Ovary (tissue), 3 donors: Measurements from ENCODE around the gene CDH16.

Experiments used
- CTCF ChIP-seq, 3 donors: fragments of 450-650 bp in 2 of 3; fragments of 200-600 bp in 1 of 3; IDR thresholded peaks; one replicate each; pipeline versions ENCODE4 v1.5.1 to v1.8.0; 2016 to 2022; ENCODE audit warnings: antibody characterized with exemption in 3 of 3, mild to moderate bottlenecking in 1 of 3
- EP300 ChIP-seq: sonication (generic); formaldehyde crosslinking; IDR thresholded peaks from one replicate; pipeline ENCODE4 v1.6.1; 2017; ENCODE audit warnings: antibody characterized with exemption
- POLR2A ChIP-seq: fragments of 450-650 bp; IDR thresholded peaks from one replicate; pipeline ENCODE4 v1.6.1; 2017; ENCODE audit warnings: antibody characterized with exemption, mild to moderate bottlenecking, moderate library complexity
- donor health status: DM: no; HTN: no; CAD: no.

DNA sequence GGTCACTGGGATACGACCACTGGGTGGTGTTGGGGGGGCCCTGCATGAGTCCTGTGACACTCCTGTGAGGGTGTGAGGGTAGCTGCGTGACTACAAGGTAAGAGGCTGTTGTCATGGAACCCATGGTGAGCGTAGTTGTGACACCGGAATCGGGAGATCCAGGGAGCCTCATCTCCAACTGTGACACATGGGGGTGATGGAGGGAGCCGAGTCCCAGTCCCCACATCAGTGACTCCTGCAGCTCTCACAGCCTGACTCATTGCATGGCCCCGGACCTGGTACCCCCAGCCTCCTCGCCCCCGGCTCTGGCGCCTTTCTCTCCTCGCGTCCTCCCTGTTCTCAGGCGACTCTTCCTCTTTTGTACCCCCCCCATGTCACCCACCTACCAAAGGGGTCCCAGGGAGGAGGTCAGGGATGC, 14.2 kb downstream of the CDH16 start:
- TF ChIP-seq CTCF (IDR thresholded peaks at IDR 0.05) = no peak
- TF ChIP-seq POLR2A = no peak
- TF ChIP-seq EP300 = no peak
